ENCODE results near the gene L3MBTL3. TPM values are rescaled to one million over a fixed set of nuclear protein-coding genes. Genes with fewer than 3 reads are reported as not detected.

Gene L3MBTL3
- total RNA-seq (10 to 100 TPM; 29.0 to 30.1 TPM), total RNA-seq (7.0 to 80.3 (median 45.0) reads per million in 172 experiments)
- polyA plus RNA-seq (2013, experiment 1 of 2), result 18.9 TPM
- polyA plus RNA-seq (2013, experiment 2 of 2), result 22.5 TPM

DNA sequence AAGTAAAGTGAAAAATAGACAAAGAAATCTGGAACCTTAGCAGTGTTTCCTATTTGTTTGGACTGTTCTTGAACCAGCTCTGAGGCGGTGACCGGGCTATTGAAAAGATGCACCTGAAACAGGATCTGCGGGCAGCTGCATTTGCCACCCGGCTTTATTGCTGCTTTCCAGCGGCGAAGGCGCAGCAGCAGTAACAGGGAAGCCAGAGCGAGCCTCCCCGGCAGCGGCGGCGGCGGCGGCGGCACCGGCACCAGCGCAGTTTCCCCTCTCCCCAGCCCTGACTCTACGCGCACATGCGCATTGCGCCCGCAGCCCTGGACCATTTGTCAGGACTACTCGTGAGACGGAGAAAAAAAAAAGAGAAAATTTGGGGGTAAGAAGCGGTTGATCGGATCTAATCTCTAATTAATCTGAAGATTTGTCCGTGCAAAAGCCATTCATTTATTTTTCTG, at the start of gene L3MBTL3:
TSS of gene L3MBTL3 (plus strand) at position 290 of the 452 bp plus-strand sequence. CDS start 24,119 bp downstream, outside the sequence.
- H3K27me3 Mint-ChIP-seq, result no peaks in the 10 kb centered on the region
- H3K4me3 Mint-ChIP-seq, result peak within 1 kb of the TSS; percentile 98
- H3K27ac Mint-ChIP-seq, result peak within 1 kb of the TSS; percentile 94
- ChIA-PET POLR2A (interaction anchor here (0.6 to 3.5 kb wide), 4 partner anchors 12 to 528 kb away, joined by 3 to 33 read pairs (median 15); no protein-coding TSS in a partner anchor), CTCF (no interaction called here)
- intact Hi-C loops (cut with DNase I, micrococcal nuclease), result no loop called here
- peaks cover 29% of the 10 kb centered on the region for H3K4me1 Mint-ChIP-seq (ENCODE audit: low read depth)
- H3K9me3 Mint-ChIP-seq, result no peaks in the 10 kb centered on the region
- Histone ChIP-seq H3K36me3 (ENCODE audit: insufficient read depth, low read length) (no peaks in the 10 kb centered on the region), H3K27ac (ENCODE audit: low read depth in 1 of 2, low read length in 2 of 2) (peak within 1 kb of the TSS; percentile 60 to 76), H3K9me3 (ENCODE audit: control insufficient read depth in 1 of 2, insufficient read depth in 1 of 2, low read length in 2 of 2) (no peaks in the 10 kb centered on the region), H3K4me1 (ENCODE audit: insufficient read depth, low read length) (peaks cover 14% of the 10 kb centered on the region), H3K27me3 (ENCODE audit: control insufficient read depth in 1 of 2, insufficient read depth in 2 of 2, low read length in 2 of 2) (no peaks in the 10 kb centered on the region), H3K4me3 (ENCODE audit: low read length) (peak within 1 kb of the TSS; percentile 96)
- TF ChIP-seq, protein P1, sequence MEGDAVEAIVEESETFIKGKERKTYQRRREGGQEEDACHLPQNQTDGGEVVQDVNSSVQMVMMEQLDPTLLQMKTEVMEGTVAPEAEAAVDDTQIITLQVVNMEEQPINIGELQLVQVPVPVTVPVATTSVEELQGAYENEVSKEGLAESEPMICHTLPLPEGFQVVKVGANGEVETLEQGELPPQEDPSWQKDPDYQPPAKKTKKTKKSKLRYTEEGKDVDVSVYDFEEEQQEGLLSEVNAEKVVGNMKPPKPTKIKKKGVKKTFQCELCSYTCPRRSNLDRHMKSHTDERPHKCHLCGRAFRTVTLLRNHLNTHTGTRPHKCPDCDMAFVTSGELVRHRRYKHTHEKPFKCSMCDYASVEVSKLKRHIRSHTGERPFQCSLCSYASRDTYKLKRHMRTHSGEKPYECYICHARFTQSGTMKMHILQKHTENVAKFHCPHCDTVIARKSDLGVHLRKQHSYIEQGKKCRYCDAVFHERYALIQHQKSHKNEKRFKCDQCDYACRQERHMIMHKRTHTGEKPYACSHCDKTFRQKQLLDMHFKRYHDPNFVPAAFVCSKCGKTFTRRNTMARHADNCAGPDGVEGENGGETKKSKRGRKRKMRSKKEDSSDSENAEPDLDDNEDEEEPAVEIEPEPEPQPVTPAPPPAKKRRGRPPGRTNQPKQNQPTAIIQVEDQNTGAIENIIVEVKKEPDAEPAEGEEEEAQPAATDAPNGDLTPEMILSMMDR (IDR thresholded peaks at IDR 0.05), result no peak
- H3K36me3 Mint-ChIP-seq (ENCODE audit: low read depth), result peaks cover 16% of the 10 kb centered on the region
- peak; percentile 79 to 93 (median 86) for DNase-seq
- ATAC-seq (ENCODE audit: poor library complexity), result peak; percentile 79

GRCh38 chr6:129969064-129969463, 49.3 kb upstream of the L3MBTL3 start:
- intact Hi-C loops (cut with DNase I, micrococcal nuclease), result no loop called here
- H3K27me3 Mint-ChIP-seq, result peaks cover 4% of the 10 kb centered on the region
- H3K4me1 ChIP-seq (ENCODE audit: insufficient read depth, low read length), result no peaks in the 10 kb centered on the region
- H3K4me1 Mint-ChIP-seq (ENCODE audit: low read depth), result no peaks in the 10 kb centered on the region
- H3K36me3 ChIP-seq (ENCODE audit: insufficient read depth, low read length), result no peaks in the 10 kb centered on the region
- no peaks in the 10 kb centered on the region for H3K36me3 Mint-ChIP-seq (ENCODE audit: low read depth)
- no peak overlapping the region for H3K27ac Mint-ChIP-seq
- ATAC-seq (ENCODE audit: poor library complexity), result no peak
- no peaks in the 10 kb centered on the region for H3K9me3 ChIP-seq (ENCODE audit: control insufficient read depth in 1 of 2, insufficient read depth in 1 of 2, low read length in 2 of 2)
- no peak for DNase-seq
- CTCF ChIA-PET, result no interaction called here
- TF ChIP-seq, protein P1 (IDR thresholded peaks at IDR 0.05), result no peak
- H3K4me3 Mint-ChIP-seq, result no peak overlapping the region
- H3K4me3 ChIP-seq (ENCODE audit: low read length), result no peak overlapping the region
- no peaks in the 10 kb centered on the region for H3K27me3 ChIP-seq (ENCODE audit: control insufficient read depth in 1 of 2, insufficient read depth in 2 of 2, low read length in 2 of 2)
- H3K27ac ChIP-seq (ENCODE audit: low read depth in 1 of 2, low read length in 2 of 2), result no peak overlapping the region
- H3K9me3 Mint-ChIP-seq, result no peaks in the 10 kb centered on the region
- POLR2A ChIA-PET, result no interaction called here

DNA sequence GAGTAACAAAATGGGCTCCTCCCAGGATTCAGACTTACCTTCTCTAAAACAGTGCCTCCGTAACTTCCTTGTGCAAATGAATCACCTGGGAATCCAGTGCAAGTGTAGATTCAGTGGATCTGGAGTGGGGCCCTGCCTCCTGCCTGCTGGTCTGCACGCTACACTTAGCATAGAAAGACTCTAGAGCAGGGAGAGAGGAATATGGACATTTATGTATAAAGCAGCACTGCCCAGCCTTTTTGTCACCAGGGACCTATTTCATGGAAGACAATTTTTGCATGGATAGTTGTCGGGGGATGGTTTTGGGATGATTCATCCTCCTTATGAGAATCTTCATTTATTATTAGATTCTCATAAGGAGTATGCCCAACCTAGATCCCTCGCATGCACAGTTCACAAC, 42.3 kb upstream of the L3MBTL3 start:
- Mint-ChIP-seq H3K4me1 (ENCODE audit: low read depth) (no peaks in the 10 kb centered on the region), H3K27ac (no peak overlapping the region), H3K36me3 (ENCODE audit: low read depth) (peaks cover 9% of the 10 kb centered on the region), H3K4me3 (no peak overlapping the region), H3K27me3 (peaks cover under 1% of the 10 kb centered on the region), H3K9me3 (peaks cover 14% of the 10 kb centered on the region)
- intact Hi-C loops (cut with DNase I, micrococcal nuclease), result loop anchor here in 1 of 2 experiments (10.0 kb wide), 1 partner anchor 1251 kb away; no protein-coding TSS in a partner anchor
- H3K27ac ChIP-seq (ENCODE audit: low read depth in 1 of 2, low read length in 2 of 2), result no peak overlapping the region
- H3K4me3 ChIP-seq (ENCODE audit: low read length), result no peak overlapping the region
- H3K4me1 ChIP-seq (ENCODE audit: insufficient read depth, low read length), result no peaks in the 10 kb centered on the region
- ATAC-seq (ENCODE audit: poor library complexity), result no peak
- ChIA-PET CTCF (no interaction called here), POLR2A (no interaction called here)
- no peak for DNase-seq
- peaks cover 6 to 15% of the 10 kb centered on the region in 2 experiments for H3K9me3 ChIP-seq (ENCODE audit: control insufficient read depth in 1 of 2, insufficient read depth in 1 of 2, low read length in 2 of 2)
- TF ChIP-seq, protein P1 (IDR thresholded peaks at IDR 0.05), result no peak
- no peaks in the 10 kb centered on the region for H3K27me3 ChIP-seq (ENCODE audit: control insufficient read depth in 1 of 2, insufficient read depth in 2 of 2, low read length in 2 of 2)
- no peaks in the 10 kb centered on the region for H3K36me3 ChIP-seq (ENCODE audit: insufficient read depth, low read length)

Data from CD4-positive, alpha-beta T cell (primary cell).